T-cell (primary cell): ENCODE results near the gene AP1AR. TPM values are rescaled to one million over a fixed set of nuclear protein-coding genes. Genes with fewer than 3 reads are reported as not detected.

Experiments used
- ATAC-seq, 4 experiments: fragments of 200-7000 bp in 3 of 4; fragments of 150-1000 bp in 1 of 4; cut with Tn5 transposase; replicated peaks in 1 of 4; 1 replicate in 3 of 4; 2 replicates in 1 of 4; pipeline ENCODE4 v1.10.0; 2021; ENCODE audit warnings: moderate library complexity in 3 of 4, mild to moderate bottlenecking in 2 of 4, moderate number of reproducible peaks in 1 of 4
- CTCF ChIA-PET, 2 donors: fragments of 300-600 bp; sonication (Branson Sonifier 250); formaldehyde crosslinking; loops; one replicate each; lab custom pipeline; 2022; ENCODE audit warnings: antibody characterized with exemption in 2 of 2; lab: Charles Lee
- POLR2A ChIA-PET, 2 donors: fragments of 300-600 bp; sonication (Branson Sonifier 250); formaldehyde crosslinking; loops; one replicate each; lab custom pipeline; 2022; ENCODE audit warnings: antibody characterized with exemption in 2 of 2; lab: Charles Lee
- DNase-seq, 35 experiments: peaks; one replicate each; pipeline versions ENCODE4 v3.0.0 to v3.0.0-alpha.2; 2013 to 2023
- H3K27ac ChIP-seq: one replicate; pipeline ENCODE4 v1.5.1; 2013; ENCODE audit warnings: low read length
- H3K27me3 ChIP-seq, 2 experiments: replicated peaks in 1 of 2; 1 replicate in 1 of 2; 2 replicates in 1 of 2; pipeline versions ENCODE4 v1.6.1 to v1.7.0; 2013; ENCODE audit warnings: low read length in 1 of 2, mixed read lengths in 1 of 2; ENCODE audit not compliant: control insufficient read depth in 2 of 2, insufficient read depth in 2 of 2; ENCODE audit errors: extremely low read depth in 1 of 2
- H3K36me3 ChIP-seq, 2 donors: 1 replicate in 1 of 2; 2 replicates in 1 of 2; pipeline versions ENCODE4 v1.6.1 to v1.7.0; 2013; ENCODE audit warnings: low read length in 1 of 2; ENCODE audit not compliant: control insufficient read depth in 2 of 2, insufficient read depth in 1 of 2; ENCODE audit errors: extremely low read depth in 1 of 2
- H3K4me1 ChIP-seq, 2 experiments: 1 replicate in 1 of 2; 2 replicates in 1 of 2; pipeline versions ENCODE4 v1.6.1 to v1.7.0; 2013; ENCODE audit warnings: low read length in 2 of 2, mixed read lengths in 1 of 2; ENCODE audit not compliant: insufficient read depth in 2 of 2, control insufficient read depth in 1 of 2; ENCODE audit errors: extremely low read depth in 1 of 2
- H3K4me3 ChIP-seq, 2 donors: 1 replicate in 1 of 2; 2 replicates in 1 of 2; pipeline versions ENCODE4 v1.5.1 to v1.7.0; 2013; ENCODE audit warnings: mild to moderate bottlenecking in 2 of 2, low read length in 1 of 2, moderate library complexity in 1 of 2; ENCODE audit not compliant: control insufficient read depth in 1 of 2; ENCODE audit errors: extremely low read depth in 1 of 2
- H3K9me3 ChIP-seq: 2 replicates; pipeline ENCODE4 v1.7.0; 2013
- H3K27ac Mint-ChIP-seq, 2 donors: one replicate each; pipeline ENCODE4 v1.8.0; 2020 to 2021; ENCODE audit warnings: mild to moderate bottlenecking in 2 of 2, mixed read lengths in 2 of 2
- H3K27me3 Mint-ChIP-seq, 2 donors: one replicate each; pipeline ENCODE4 v1.8.0; 2021 to 2022; ENCODE audit warnings: mixed read lengths in 2 of 2
- H3K36me3 Mint-ChIP-seq: one replicate; pipeline ENCODE4 v1.8.0; 2021; ENCODE audit warnings: mixed read lengths
- H3K4me1 Mint-ChIP-seq, 3 donors: one replicate each; pipeline ENCODE4 v1.8.0; 2020 to 2022; ENCODE audit warnings: mixed read lengths in 3 of 3, mild to moderate bottlenecking in 1 of 3
- H3K4me3 Mint-ChIP-seq, 3 donors: one replicate each; pipeline ENCODE4 v1.8.0; 2020 to 2022; ENCODE audit warnings: mild to moderate bottlenecking in 3 of 3, mixed read lengths in 3 of 3, moderate library complexity in 3 of 3
- H3K9me3 Mint-ChIP-seq, 3 donors: one replicate each; pipeline ENCODE4 v1.8.0; 2020 to 2022; ENCODE audit warnings: mixed read lengths in 3 of 3
- WGBS: methylation state at CpG from one replicate; pipeline ENCODE4 v1.1.5; 2013; ENCODE audit warnings: missing lambda C conversion rate; ENCODE audit not compliant: insufficient coverage; 5-methylcytosine and 5-hydroxymethylcytosine counted together
- total RNA-seq, 35 experiments: library from RNA in 6 of 35; stranded (reverse) in 6 of 35; fragments of 120-200 nt in 1 of 35; gene quantifications; one replicate each; pipeline versions ENCODE4 v1.2.1 to v1.2.4 and lab custom pipeline; 2013 to 2026

Gene AP1AR
- total RNA-seq, 5 donors from 2014 or later (not counting 1 experiment from before 2014, with no cell fraction given): 13.9 to 21.4 (median 20.3) TPM

- CTCF ChIA-PET: interaction anchor here (0.7 to 2.6 kb wide), 18 partner anchors 13 to 392 kb away, joined by 3 to 10 read pairs (median 3); no protein-coding TSS in a partner anchor
- Mint-ChIP-seq H3K27ac (no peak overlapping the region), H3K4me3 (no peak overlapping the region), H3K4me1 (peaks cover 0 to 7% (median 3%) of the 10 kb centered on the region in 3 donors), H3K36me3 (no peaks in the 10 kb centered on the region), H3K9me3 (no peaks in the 10 kb centered on the region), H3K27me3 (no peaks in the 10 kb centered on the region)
- Histone ChIP-seq H3K27ac (no peak overlapping the region), H3K27me3 (no peaks in the 10 kb centered on the region), H3K36me3 (no peaks in the 10 kb centered on the region), H3K9me3 (no peaks in the 10 kb centered on the region), H3K4me3 (no peak overlapping the region), H3K4me1 (no peaks in the 10 kb centered on the region)
- ATAC-seq (no peak), DNase-seq (peak in 1 of 35 experiments; percentile 50)
- POLR2A ChIA-PET: interaction anchor here in 1 of 2 donors (0.7 to 0.9 kb wide), 2 partner anchors 14 to 20 kb away, joined by 3 to 9 read pairs; no protein-coding TSS in a partner anchor
Observed at GRCh38 chr4:112214390-112215264, 17.0 kb upstream of the AP1AR start.

- Mint-ChIP-seq H3K36me3 (no peaks in the 10 kb centered on the region), H3K4me1 (peaks cover 0 to 4% (median 0%) of the 10 kb centered on the region in 3 donors), H3K9me3 (no peaks in the 10 kb centered on the region), H3K27ac (no peak overlapping the region), H3K27me3 (peaks cover 0 to 2% of the 10 kb centered on the region in 2 donors), H3K4me3 (no peak overlapping the region)
- ChIA-PET POLR2A (no interaction called here), CTCF (no interaction called here)
- Histone ChIP-seq H3K36me3 (no peaks in the 10 kb centered on the region), H3K4me3 (no peak overlapping the region), H3K27me3 (no peaks in the 10 kb centered on the region), H3K4me1 (no peaks in the 10 kb centered on the region), H3K27ac (no peak overlapping the region), H3K9me3 (no peaks in the 10 kb centered on the region)
- no peak for DNase-seq
- 98% methylated on average over 7 of the region's 7 CpGs for WGBS
- no peak for ATAC-seq
Observed at GRCh38 chr4:112219826-112220366, 11.7 kb upstream of the AP1AR start.

GRCh38 chr4:112222219-112222955 lies 9.2 kb upstream of the AP1AR start:
- H3K36me3 ChIP-seq: no peaks in the 10 kb centered on the region
- Mint-ChIP-seq H3K27ac (no peak overlapping the region), H3K4me1 (peaks cover 0 to 4% (median 0%) of the 10 kb centered on the region in 3 donors), H3K9me3 (no peaks in the 10 kb centered on the region), H3K4me3 (no peak overlapping the region), H3K36me3 (no peaks in the 10 kb centered on the region), H3K27me3 (peaks cover 2 to 3% of the 10 kb centered on the region in 2 donors)
- H3K4me1 ChIP-seq: no peaks in the 10 kb centered on the region
- no peaks in the 10 kb centered on the region for H3K9me3 ChIP-seq
- H3K27ac ChIP-seq: no peak overlapping the region
- POLR2A ChIA-PET: no interaction called here
- H3K4me3 ChIP-seq: no peak overlapping the region
- no peaks in the 10 kb centered on the region for H3K27me3 ChIP-seq
- DNase-seq: no peak
- CTCF ChIA-PET: interaction anchor here in 1 of 2 donors (1.6 kb wide), 1 partner anchor 12 kb away, joined by 6 read pairs; no protein-coding TSS in a partner anchor
- no peak for ATAC-seq
- 97% methylated on average over 43 of the region's 43 CpGs for WGBS

GRCh38 chr4:112225157-112225556 lies 6.4 kb upstream of the AP1AR start:
- H3K4me1 ChIP-seq: peaks cover 0 to 2% of the 10 kb centered on the region in 2 experiments
- H3K36me3 Mint-ChIP-seq: no peaks in the 10 kb centered on the region
- no peaks in the 10 kb centered on the region for H3K36me3 ChIP-seq
- H3K9me3 Mint-ChIP-seq: no peaks in the 10 kb centered on the region
- no peak overlapping the region for H3K4me3 ChIP-seq
- WGBS: 100% methylated on average over 3 of the region's 4 CpGs
- H3K9me3 ChIP-seq: no peaks in the 10 kb centered on the region
- ChIA-PET POLR2A (interaction anchor here in 1 of 2 donors (0.6 kb wide), 1 partner anchor 13 kb away, joined by 3 read pairs; no protein-coding TSS in a partner anchor), CTCF (no interaction called here)
- ATAC-seq (no peak), DNase-seq (no peak)
- no peak overlapping the region for H3K27ac Mint-ChIP-seq
- no peak overlapping the region for H3K4me3 Mint-ChIP-seq
- peaks cover 2 to 3% of the 10 kb centered on the region in 2 donors for H3K27me3 Mint-ChIP-seq
- H3K27me3 ChIP-seq: peaks cover 0 to 3% of the 10 kb centered on the region in 2 experiments
- H3K27ac ChIP-seq: no peak overlapping the region
- H3K4me1 Mint-ChIP-seq: peaks cover 0 to 6% (median 1%) of the 10 kb centered on the region in 3 donors

GRCh38 chr4:112230879-112231778 lies 458 bp upstream of the AP1AR start:
- 2% methylated on average over 52 of the region's 52 CpGs for WGBS
- peaks cover 8 to 21% of the 10 kb centered on the region in 2 experiments for H3K4me1 ChIP-seq
- DNase-seq (peak; percentile 88 to 98 (median 94)), ATAC-seq (peak; percentile 91 to 97 (median 92))
- CTCF ChIA-PET: interaction anchor here in 1 of 2 donors (0.6 kb wide), 1 partner anchor 43 kb away, joined by 3 read pairs; no protein-coding TSS in a partner anchor
- H3K27ac ChIP-seq: peak overlapping the region; percentile 93
- no peaks in the 10 kb centered on the region for H3K9me3 ChIP-seq
- Mint-ChIP-seq H3K27ac (peak overlapping the region; percentile 99), H3K9me3 (no peaks in the 10 kb centered on the region), H3K36me3 (no peaks in the 10 kb centered on the region), H3K27me3 (peaks cover 0 to 3% of the 10 kb centered on the region in 2 donors), H3K4me3 (peak overlapping the region; percentile 86 to 94 (median 89)), H3K4me1 (peaks cover 38 to 42% (median 42%) of the 10 kb centered on the region in 3 donors)
- POLR2A ChIA-PET: interaction anchor here in 1 of 2 donors (0.6 to 1.6 kb wide), 3 partner anchors 10 to 56 kb away, joined by 4 to 11 read pairs (median 4); partner anchors contain the start of gene TIFA
- H3K36me3 ChIP-seq: no peaks in the 10 kb centered on the region
- H3K27me3 ChIP-seq: peaks cover 0 to 3% of the 10 kb centered on the region in 2 experiments
- peak overlapping the region; percentile 83 to 84 for H3K4me3 ChIP-seq
